Inflammatory macrophage treated with lipopolysaccharide for 1 hour (primary cell): Measurements from ENCODE around the gene CYP2W1.

Experiments
- DNase-seq, 2 donors: peaks; one replicate each; pipeline ENCODE4 v3.0.0-alpha.2; 2020 to 2022

Gene CYP2W1

GRCh38 chr7:1016577-1017531 is 33.9 kb downstream of the CYP2W1 start:
- no peak for DNase-seq

- DNase-seq = no peak
Measured at GRCh38 chr7:1017586-1018333, 34.8 kb downstream of the CYP2W1 start.

DNA sequence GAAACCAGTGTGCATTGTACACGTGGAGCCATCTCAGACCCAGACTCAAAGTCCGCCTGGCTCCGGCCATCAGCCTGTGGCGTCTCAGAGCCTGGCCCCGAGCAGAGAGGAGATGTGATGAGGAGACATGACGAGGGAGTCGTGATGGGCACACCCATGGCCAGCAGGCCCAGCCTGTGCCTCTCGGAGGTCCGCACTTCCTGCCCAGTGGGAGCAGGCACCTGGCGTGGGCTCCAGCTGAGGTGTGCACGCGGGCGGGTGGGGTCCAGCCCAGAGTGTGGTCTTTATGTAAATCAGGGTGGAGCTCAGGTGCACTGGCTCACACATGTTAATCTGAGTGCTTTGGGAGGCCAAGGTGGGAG is 35.3 kb downstream of the CYP2W1 start:
- DNase-seq = no peak

DNA sequence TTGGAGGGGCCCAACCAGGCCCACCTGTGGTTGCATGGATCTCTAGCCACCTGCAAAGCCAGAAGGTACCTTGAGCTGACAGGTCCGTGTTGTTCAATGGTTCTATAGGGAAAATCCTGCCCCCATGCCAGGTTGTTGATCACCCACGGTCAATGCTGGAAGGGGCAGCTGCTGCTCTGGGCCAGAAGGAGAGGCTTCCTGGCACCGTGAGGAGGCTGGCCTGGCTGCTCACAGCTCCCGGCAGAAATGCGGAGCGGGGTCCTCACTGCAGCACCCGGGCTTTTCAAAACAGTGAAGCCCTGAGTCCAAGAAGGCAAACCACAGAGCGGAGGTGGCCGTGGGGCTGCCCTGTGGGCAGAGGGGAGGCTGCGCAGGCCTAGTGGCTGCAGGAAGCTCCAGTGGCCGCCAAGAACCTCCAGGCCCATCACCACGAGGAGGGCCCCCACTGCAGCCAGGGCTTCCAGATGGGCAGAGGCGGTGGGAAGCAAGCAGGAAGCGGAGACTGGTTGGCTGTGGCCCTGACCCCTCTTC is 36.3 kb downstream of the CYP2W1 start:
- no peak for DNase-seq

- DNase-seq = no peak
Measured at GRCh38 chr7:1019789-1020610, 37.0 kb downstream of the CYP2W1 start.

DNA sequence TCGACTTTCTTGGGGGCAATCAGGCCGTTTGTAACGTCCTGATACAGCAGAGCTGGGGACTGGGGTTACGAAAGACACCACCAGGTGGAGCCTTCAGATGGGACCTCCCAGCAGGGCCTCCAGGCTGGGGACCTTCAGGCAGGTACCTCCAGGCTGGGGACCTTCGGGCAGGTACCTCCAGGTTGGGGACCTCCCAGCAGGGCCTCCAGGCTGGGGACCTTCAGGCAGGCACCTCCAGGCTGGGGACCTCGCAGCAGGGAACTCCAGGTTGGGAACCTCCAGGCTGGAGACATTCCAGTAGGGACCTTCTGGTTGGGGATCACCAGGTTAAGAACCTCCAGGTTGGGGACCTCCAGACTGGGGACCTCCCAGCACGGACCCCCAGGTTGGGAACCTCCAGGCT is 37.9 kb downstream of the CYP2W1 start:
- no peak for DNase-seq

GRCh38 chr7:1021366-1021765 is 38.4 kb downstream of the CYP2W1 start:
- no peak for DNase-seq

GRCh38 chr7:1021931-1022330 is 39.0 kb downstream of the CYP2W1 start:
- no peak for DNase-seq

GRCh38 chr7:1022356-1022755 is 39.4 kb downstream of the CYP2W1 start:
- no peak for DNase-seq

GRCh38 chr7:1022801-1023465 is 40.0 kb downstream of the CYP2W1 start:
- no peak for DNase-seq

DNA sequence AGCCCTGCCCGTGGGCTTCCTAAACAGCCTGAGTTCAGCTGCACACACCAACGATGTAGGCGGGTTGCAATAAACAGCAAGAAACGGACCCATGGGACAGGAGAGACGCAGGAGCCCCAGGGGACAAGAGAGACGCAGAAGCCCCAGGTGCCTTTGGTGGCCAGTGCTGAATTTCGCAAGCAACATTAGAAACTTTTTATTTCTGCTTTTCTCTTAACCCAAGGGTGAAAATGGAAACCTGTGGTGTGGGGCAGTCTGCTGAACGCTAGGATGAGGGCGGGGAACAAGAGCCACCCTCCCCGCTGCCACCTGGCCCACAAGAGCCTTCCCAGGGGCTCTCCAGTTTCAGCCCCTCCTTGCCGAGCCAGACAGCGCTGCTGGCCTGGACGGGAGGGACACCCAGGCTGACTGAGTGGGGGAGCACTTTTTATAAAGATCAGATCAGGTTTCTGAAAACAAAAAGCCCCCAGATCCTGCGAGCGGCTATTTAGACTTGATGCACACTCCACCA is 41.4 kb downstream of the CYP2W1 start:
- DNase-seq = no peak

DNA sequence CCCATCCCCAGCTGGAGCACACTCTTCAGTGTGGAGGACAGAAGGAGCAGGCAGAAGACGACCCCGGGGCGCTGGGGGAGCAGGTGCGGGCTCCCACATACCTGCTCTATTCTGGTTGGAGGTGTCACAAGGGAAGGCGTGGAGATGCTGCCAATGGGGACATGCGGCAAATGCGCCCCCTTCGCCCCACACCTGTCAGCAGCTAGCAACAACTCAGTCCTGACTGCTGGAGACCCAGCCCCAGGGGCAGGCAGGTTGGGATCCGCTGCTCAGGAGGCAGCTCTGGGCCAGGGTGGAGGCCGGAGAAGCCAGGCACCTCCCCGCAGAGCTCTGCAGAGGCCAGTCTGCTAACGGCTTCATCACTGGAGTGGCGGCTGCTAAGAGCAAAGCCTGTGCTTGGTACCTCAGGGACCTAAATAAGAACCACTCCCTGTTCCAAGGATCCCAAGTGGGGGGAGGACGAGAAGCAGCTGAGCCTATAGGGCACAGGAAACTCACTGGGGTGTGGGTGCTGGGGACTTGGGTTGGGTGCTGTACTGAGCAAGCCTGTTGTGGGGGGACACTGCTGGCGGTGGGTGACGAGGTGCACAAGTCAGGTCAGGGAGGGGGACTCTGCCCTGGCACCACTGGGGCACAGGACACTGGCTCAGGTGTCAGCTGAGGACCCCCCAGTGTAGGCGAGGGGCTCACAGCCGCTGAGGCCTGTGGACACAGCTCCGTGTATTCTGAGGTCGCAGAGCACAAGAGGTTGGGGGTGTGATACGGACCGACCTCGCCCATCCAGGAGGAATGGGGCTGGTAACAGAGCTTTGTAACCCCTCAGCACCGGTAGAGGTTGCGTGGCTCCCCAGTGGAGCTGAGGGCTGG is 42.1 kb downstream of the CYP2W1 start:
- DNase-seq = no peak

DNA sequence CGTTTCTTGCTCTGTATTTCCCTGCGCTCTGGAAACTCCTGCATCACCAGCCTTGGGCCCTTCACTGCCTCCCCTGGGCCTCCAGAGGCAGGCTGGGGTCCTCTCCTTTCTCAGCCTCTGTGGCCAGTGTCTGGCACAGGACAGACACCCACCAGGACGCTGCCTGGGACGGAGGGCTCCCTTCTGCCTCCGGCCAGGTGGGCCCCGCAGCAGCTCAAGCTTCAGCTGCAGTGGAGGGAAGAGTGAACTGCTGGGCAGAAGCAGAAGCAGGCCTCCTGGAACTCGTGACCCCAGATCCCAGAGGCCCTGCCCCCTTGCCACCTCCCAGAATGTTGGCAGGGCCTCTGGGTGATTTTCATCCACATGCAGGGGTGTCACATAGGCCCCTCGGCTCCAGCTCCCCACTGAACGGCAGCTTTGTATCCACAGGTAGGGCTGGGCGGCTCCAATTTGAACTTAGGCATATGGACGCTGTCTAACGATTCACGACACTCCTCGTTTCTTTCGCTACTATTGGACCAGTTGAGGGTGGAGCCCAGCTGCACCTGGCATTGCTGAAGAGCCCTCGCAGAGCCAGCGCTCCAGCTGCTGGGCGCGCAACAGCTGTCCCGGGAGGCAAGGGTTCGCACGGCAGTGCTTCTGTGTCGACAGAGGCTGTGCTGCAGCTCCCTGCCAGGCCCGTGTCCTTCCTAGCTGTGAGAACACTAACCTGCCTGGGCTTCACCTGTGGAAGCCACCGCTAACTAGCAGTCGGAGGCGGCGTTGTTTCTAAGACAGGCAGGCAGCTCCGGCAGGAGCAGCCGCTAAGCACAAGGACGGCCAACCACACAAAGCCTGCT is 43.0 kb downstream of the CYP2W1 start:
- DNase-seq = no peak

DNA sequence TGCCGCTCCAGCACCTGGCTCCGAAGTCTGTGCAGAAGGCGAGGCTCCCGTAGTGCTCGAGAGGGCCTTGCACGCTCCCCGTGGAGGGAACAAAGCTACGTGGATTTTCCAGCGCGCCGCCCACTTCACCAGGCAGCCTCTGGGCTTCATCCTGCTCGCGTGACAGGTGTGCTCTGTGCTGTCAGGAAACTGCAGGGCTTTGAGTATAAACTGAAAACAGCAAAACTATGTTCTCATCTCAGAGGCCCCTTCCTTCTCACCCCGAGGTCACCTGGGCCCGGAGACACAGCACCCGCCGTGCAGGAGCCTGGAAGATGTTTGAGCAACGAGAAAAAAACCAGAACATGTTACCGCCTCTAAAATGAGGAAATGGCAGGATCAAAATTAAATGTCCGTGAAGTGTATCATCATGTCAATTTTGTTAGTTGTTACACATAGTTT is 43.8 kb downstream of the CYP2W1 start:
- DNase-seq = peak in 1 of 2 donors; percentile 33

- no peak for DNase-seq
Measured at GRCh38 chr7:1027242-1028043, 44.5 kb downstream of the CYP2W1 start.

DNA sequence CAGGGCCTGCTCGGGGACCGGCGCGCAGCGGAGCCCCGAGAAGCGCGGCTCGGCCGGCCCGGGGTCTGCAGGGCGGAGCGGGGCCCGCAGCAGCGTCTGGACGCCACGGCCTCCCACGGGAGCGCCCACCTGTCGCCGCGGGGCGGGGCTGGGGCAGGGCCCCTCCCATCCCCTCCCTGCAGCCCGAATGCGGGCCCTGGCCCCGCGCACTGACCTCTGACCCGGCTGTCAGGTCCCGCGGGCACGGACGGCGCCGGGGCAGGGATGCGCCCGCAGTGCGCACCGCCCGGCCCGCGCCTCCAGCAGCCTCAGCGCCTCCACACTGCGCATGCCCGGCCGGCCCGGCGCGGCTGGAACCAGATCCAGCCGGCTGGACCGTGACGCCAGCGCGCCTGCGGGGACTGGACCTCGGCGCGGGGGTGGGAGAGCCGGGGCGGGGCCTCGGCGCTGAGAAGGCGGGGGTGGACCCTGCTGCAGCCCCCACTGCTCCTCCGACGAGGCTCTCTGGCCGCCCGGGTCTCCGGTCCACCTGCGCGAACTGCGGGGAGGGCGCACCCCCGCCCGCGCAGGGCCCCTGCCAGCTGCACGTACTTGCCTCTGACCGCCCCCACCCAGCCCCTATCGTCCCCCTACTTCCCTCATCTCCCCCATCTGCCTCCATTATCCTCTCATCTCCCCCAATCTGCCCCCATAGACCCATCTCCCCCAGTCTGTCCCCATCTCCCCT is 45.2 kb downstream of the CYP2W1 start:
- DNase-seq = peak; percentile 76 to 91

DNA sequence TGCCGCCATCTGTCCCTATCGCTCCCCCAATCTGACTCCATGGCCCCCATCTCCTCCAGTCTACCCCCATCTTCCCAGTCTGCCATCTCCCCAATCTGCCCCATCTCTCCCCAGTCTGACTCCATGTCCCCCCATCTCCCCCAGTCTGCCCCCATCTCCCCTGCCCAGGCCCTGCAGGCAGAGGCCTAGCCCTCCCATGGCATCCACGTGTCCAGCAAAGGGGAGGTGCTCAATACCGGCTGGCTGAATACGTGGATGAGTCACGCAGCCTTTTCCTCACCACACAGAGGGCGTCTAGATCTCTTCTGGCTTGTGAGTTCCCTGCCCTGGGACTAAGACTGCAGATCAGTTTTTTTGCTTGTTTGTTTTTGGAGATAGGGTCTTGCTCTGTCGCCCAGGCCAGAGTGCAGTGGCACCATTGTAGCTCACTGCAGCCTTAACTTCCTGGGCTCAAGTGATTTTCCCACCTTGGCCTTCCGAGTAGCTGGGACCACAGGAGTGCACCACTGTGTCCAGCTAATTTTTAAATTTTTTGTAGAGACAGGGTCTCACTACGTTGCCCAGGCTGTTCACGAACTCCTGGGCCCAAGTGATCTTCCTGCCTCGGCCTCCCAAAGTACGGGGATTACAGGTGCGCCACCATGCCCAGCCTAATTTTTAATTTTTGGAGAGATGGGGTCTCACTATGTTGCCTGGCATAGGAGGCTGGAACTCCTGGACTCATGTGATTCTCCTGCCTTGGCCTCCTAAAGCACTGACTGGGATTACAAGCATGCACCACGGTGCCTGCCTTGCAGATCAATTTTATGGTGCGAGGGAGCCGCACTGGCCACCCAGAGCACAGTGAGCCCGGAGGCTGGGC is 46.0 kb downstream of the CYP2W1 start:
- peak; percentile 81 to 84 for DNase-seq
